Rectal smooth muscle tissue (tissue), 1 donor: ENCODE results near the gene OLA1.

ENCODE experiments used
- H3K27ac ChIP-seq: one replicate; pipeline ENCODE4 v1.7.0; 2013; ENCODE audit warnings: low read depth, low read length, inconsistent platforms
- H3K27me3 ChIP-seq: one replicate; pipeline ENCODE4 v1.7.0; 2013; ENCODE audit warnings: low read length; ENCODE audit not compliant: control insufficient read depth, insufficient read depth
- H3K36me3 ChIP-seq: one replicate; pipeline ENCODE4 v1.7.0; 2013; ENCODE audit warnings: low read length; ENCODE audit not compliant: control insufficient read depth, insufficient read depth
- H3K4me1 ChIP-seq: one replicate; pipeline ENCODE4 v1.7.0; 2013; ENCODE audit warnings: low read length; ENCODE audit not compliant: control insufficient read depth, insufficient read depth
- H3K4me3 ChIP-seq: one replicate; pipeline ENCODE4 v1.7.0; 2013; ENCODE audit warnings: low read length
- H3K9ac ChIP-seq: one replicate; pipeline ENCODE4 v1.7.0; 2013; ENCODE audit warnings: low read length

Gene OLA1

DNA sequence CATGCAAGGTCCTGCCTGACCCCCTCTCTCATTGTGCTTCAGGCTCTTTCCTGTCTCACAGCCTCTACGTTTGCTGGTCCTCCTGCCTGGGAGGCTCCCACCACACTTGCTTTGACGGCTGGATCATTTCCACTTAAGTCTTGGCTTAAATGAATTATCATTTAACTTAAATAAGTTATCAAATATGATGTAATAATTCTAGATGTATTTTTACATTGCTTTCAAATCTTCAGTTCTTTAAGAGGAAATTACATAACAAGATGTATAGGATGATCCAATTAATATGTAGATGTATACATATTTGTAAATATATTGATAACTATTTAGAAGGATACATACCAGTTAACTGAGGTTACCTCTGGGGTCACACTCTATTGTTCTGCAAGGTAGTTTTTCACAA, 180.5 kb downstream of the OLA1 start:
- no peaks in the 10 kb centered on the region for H3K36me3 ChIP-seq
- no peaks in the 10 kb centered on the region for H3K4me1 ChIP-seq
- no peak overlapping the region for H3K9ac ChIP-seq
- no peak overlapping the region for H3K27ac ChIP-seq
- H3K27me3 ChIP-seq, result no peaks in the 10 kb centered on the region
- H3K4me3 ChIP-seq, result no peak overlapping the region

- Histone ChIP-seq H3K27ac (no peak overlapping the region), H3K4me3 (no peak overlapping the region), H3K27me3 (no peaks in the 10 kb centered on the region), H3K36me3 (no peaks in the 10 kb centered on the region), H3K9ac (no peak overlapping the region), H3K4me1 (no peaks in the 10 kb centered on the region)
Observed at GRCh38 chr2:174066871-174067270, 181.5 kb downstream of the OLA1 start.

DNA sequence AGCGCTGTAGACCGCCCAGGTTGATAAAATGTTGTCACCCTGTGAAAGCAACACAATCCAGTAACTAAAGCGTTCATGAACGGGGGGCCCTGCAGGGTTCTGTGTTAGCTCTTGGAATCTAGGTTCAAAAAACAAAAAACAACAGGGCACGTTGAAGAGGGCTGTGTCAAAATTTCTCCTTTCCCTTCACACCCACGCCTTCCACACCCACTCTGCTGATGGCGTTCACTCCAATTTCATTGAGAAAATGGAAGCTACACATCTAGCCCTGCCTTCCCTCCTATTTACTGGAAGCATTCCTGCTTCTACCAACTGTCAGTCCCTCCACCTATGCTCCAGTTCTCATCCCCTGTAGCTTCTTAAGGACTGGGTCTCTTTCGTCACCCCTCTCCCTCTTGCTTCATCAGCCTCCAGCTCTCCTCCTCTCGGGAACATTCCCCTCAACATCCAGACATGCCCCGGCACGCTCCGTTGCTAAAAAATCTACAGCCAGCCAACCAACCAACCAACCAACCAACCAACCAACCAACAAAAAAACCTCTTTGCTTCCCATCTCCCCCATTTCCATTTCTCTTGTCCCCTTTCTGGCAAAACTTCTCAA, 184.7 kb downstream of the OLA1 start:
- no peak overlapping the region for H3K27ac ChIP-seq

GRCh38 chr2:174062934-174063333, 185.4 kb downstream of the OLA1 start:
- Histone ChIP-seq H3K27ac (no peak overlapping the region), H3K9ac (no peak overlapping the region), H3K4me3 (no peak overlapping the region), H3K27me3 (no peaks in the 10 kb centered on the region), H3K36me3 (no peaks in the 10 kb centered on the region), H3K4me1 (no peaks in the 10 kb centered on the region)

More for the DNA sequence above, 184.7 kb downstream of the OLA1 start:
- no peaks in the 10 kb centered on the region for H3K36me3 ChIP-seq
- H3K27me3 ChIP-seq, result no peaks in the 10 kb centered on the region
- H3K9ac ChIP-seq, result no peak overlapping the region
- no peaks in the 10 kb centered on the region for H3K4me1 ChIP-seq
- H3K4me3 ChIP-seq, result no peak overlapping the region

- H3K27me3 ChIP-seq, result no peaks in the 10 kb centered on the region
- H3K27ac ChIP-seq, result no peak overlapping the region
- H3K9ac ChIP-seq, result no peak overlapping the region
- no peaks in the 10 kb centered on the region for H3K4me1 ChIP-seq
- no peak overlapping the region for H3K4me3 ChIP-seq
- H3K36me3 ChIP-seq, result no peaks in the 10 kb centered on the region
Observed at GRCh38 chr2:174059884-174060244, 188.5 kb downstream of the OLA1 start.

GRCh38 chr2:174059178-174059883, 189.0 kb downstream of the OLA1 start:
- Histone ChIP-seq H3K4me3 (no peak overlapping the region), H3K4me1 (no peaks in the 10 kb centered on the region), H3K36me3 (no peaks in the 10 kb centered on the region), H3K27ac (no peak overlapping the region), H3K27me3 (no peaks in the 10 kb centered on the region), H3K9ac (no peak overlapping the region)

- Histone ChIP-seq H3K27ac (no peak overlapping the region), H3K4me3 (no peak overlapping the region), H3K27me3 (no peaks in the 10 kb centered on the region), H3K36me3 (no peaks in the 10 kb centered on the region), H3K9ac (no peak overlapping the region), H3K4me1 (no peaks in the 10 kb centered on the region)
Observed at GRCh38 chr2:174058456-174058855, 189.9 kb downstream of the OLA1 start.

GRCh38 chr2:174058026-174058425, 190.3 kb downstream of the OLA1 start:
- H3K27me3 ChIP-seq, result no peaks in the 10 kb centered on the region
- no peak overlapping the region for H3K9ac ChIP-seq
- H3K27ac ChIP-seq, result no peak overlapping the region
- no peaks in the 10 kb centered on the region for H3K4me1 ChIP-seq
- no peak overlapping the region for H3K4me3 ChIP-seq
- no peaks in the 10 kb centered on the region for H3K36me3 ChIP-seq

DNA sequence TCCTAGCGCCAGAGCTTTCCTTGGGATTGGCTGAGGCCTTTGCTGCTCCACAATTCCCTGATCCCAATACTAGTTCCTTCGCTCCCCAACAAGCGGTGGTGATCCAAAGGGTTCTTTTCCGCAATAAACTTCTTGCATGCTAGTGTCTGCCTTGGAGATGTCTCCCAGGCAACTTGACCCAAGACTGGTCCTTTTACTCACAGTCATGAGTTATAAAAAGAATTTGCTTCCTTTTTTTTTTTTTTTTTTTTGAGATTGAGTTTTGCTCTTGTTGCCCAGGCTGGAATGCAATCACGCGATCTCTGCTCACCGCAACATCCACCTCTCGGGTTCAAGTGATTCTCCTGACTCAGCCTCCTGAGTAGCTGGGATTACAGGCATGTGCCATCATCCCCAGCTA, 193.4 kb downstream of the OLA1 start:
- no peak overlapping the region for H3K27ac ChIP-seq
- H3K36me3 ChIP-seq, result no peaks in the 10 kb centered on the region
- no peak overlapping the region for H3K4me3 ChIP-seq
- no peaks in the 10 kb centered on the region for H3K27me3 ChIP-seq
- peaks cover 6% of the 10 kb centered on the region for H3K4me1 ChIP-seq
- H3K9ac ChIP-seq, result no peak overlapping the region

DNA sequence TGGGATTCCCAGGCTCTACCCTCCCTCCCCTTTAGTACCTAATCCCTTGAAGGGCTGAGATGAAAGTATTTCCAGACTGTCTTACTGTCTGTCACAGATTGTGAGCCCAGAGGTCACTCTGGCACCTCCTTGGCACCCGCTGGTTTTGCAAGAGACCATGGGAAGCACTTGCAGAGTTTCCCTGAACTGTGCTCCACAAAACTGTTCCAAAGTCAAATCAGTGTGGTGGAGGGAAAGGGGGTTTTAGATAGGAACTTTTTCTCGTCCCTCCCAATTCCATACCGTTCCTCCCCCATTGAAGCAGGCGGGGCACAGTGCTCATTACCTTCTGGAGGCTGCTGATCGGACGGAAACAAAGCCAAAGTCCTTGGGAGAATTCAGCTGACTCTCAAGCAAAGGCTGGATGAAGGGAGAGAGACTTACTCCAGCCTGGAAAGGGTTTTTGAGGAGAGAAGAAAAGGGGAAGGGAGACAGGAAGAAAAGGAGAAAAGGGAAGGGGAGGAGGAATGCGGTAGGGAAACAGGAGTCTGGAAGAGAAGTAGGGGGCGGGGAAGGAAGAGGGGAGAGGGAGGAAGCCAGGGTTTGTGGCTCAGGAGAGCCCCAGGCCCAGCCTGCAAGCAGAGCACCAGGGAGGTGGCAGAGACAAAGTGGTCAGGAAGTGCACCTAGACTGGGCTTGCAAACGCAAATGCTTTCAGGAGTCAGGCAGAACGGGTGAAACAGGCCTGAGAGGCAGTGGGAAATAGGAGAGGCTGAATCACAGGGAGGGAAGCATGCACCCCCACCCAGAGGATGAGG, 194.8 kb downstream of the OLA1 start:
- peaks cover 6% of the 10 kb centered on the region for H3K4me1 ChIP-seq
- H3K36me3 ChIP-seq, result no peaks in the 10 kb centered on the region
- no peak overlapping the region for H3K4me3 ChIP-seq
- H3K27ac ChIP-seq, result no peak overlapping the region
- no peak overlapping the region for H3K9ac ChIP-seq
- no peaks in the 10 kb centered on the region for H3K27me3 ChIP-seq

GRCh38 chr2:174052584-174052976, 195.8 kb downstream of the OLA1 start:
- no peaks in the 10 kb centered on the region for H3K27me3 ChIP-seq
- no peak overlapping the region for H3K9ac ChIP-seq
- no peak overlapping the region for H3K4me3 ChIP-seq
- H3K36me3 ChIP-seq, result no peaks in the 10 kb centered on the region
- no peak overlapping the region for H3K27ac ChIP-seq
- peaks cover 6% of the 10 kb centered on the region for H3K4me1 ChIP-seq

- Histone ChIP-seq H3K36me3 (no peaks in the 10 kb centered on the region), H3K4me3 (no peak overlapping the region), H3K27ac (no peak overlapping the region), H3K9ac (no peak overlapping the region), H3K27me3 (no peaks in the 10 kb centered on the region), H3K4me1 (peaks cover 6% of the 10 kb centered on the region)
Observed at GRCh38 chr2:174051741-174052583, 196.4 kb downstream of the OLA1 start.
